WTC11 (cell line): ENCODE measurements around the gene HSBP1L1.

Experiments
- E2F4 ChIP-seq: sonication (generic); formaldehyde crosslinking; IDR thresholded peaks from 2 replicates; pipeline ENCODE4 v1.8.1; 2022; ENCODE audit warnings: low read depth, mild to moderate bottlenecking, moderate library complexity, missing genetic modification reagents, borderline replicate concordance
- GABPB1 ChIP-seq: sonication (generic); formaldehyde crosslinking; IDR thresholded peaks from 2 replicates; pipeline ENCODE4 v1.8.1; 2023; ENCODE audit warnings: mild to moderate bottlenecking, missing genetic modification reagents
- NFATC4 ChIP-seq: fragments of 250-450 bp; sonication (Bioruptor Pico); IDR thresholded peaks from 2 replicates; pipeline ENCODE4 v1.9.0; 2021; ENCODE audit warnings: mild to moderate bottlenecking
- NR2C2 ChIP-seq: sonication (generic); formaldehyde crosslinking; IDR thresholded peaks from 2 replicates; pipeline ENCODE4 v1.8.0; 2022; ENCODE audit warnings: mild to moderate bottlenecking, missing genetic modification reagents
- TCF7 ChIP-seq: sonication (generic); formaldehyde crosslinking; IDR thresholded peaks from 2 replicates; pipeline ENCODE4 v1.8.0; 2022; ENCODE audit warnings: mild to moderate bottlenecking, low read depth, missing genetic modification reagents, moderate library complexity
- TEAD1 ChIP-seq: sonication (generic); formaldehyde crosslinking; IDR thresholded peaks from 2 replicates; pipeline ENCODE4 v1.8.0; 2022; ENCODE audit warnings: mild to moderate bottlenecking, missing genetic modification reagents
- ZNF121 ChIP-seq: sonication (generic); formaldehyde crosslinking; IDR thresholded peaks from 2 replicates; pipeline ENCODE4 v1.8.0; 2023; ENCODE audit warnings: missing genetic modification reagents
- ZNF232 ChIP-seq: sonication (generic); formaldehyde crosslinking; IDR thresholded peaks from 2 replicates; pipeline ENCODE4 v1.8.0; 2022; ENCODE audit warnings: mild to moderate bottlenecking, missing genetic modification reagents
- ZNF263 ChIP-seq: sonication (generic); formaldehyde crosslinking; IDR thresholded peaks from 2 replicates; pipeline ENCODE4 v1.8.1; 2022; ENCODE audit warnings: low read depth, mild to moderate bottlenecking, moderate library complexity, missing genetic modification reagents
- TF ChIP-seq, protein P1 (sequence below): fragments of 200-600 bp; IDR thresholded peaks from 2 replicates; pipeline ENCODE4 v1.8.0; 2022; ENCODE audit warnings: antibody characterized with exemption
- TF ChIP-seq, protein P2 (sequence below): sonication (generic); formaldehyde crosslinking; IDR thresholded peaks from 2 replicates; pipeline ENCODE4 v1.8.1; 2023; ENCODE audit warnings: mild to moderate bottlenecking, missing genetic modification reagents, moderate library complexity
- TF ChIP-seq, protein P3 (sequence below): sonication (generic); formaldehyde crosslinking; IDR thresholded peaks from 2 replicates; pipeline ENCODE4 v1.8.0; 2022; ENCODE audit warnings: mild to moderate bottlenecking, missing genetic modification reagents

DNA sequence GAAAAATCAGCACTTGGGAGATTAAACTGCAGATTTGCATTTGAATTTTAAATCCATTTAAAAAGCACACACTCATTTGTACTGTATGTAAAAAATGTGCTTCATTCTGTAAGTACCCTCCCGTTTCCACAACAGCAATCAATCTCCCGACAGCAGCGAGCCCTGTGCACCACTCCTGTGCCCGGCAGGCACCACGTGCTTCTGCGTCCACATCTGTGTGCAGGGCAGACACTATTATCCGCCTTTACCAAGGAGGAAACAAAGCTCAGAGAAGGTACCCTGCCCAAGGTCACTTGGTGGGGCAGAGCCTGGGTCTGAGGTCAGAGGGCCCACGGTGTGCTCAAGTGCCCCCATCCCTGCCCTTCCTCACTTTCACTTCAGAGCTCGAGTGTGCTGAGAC, 7.5 kb downstream of the HSBP1L1 start:
- TF ChIP-seq GABPB1 = no peak
- TF ChIP-seq, protein P1, sequence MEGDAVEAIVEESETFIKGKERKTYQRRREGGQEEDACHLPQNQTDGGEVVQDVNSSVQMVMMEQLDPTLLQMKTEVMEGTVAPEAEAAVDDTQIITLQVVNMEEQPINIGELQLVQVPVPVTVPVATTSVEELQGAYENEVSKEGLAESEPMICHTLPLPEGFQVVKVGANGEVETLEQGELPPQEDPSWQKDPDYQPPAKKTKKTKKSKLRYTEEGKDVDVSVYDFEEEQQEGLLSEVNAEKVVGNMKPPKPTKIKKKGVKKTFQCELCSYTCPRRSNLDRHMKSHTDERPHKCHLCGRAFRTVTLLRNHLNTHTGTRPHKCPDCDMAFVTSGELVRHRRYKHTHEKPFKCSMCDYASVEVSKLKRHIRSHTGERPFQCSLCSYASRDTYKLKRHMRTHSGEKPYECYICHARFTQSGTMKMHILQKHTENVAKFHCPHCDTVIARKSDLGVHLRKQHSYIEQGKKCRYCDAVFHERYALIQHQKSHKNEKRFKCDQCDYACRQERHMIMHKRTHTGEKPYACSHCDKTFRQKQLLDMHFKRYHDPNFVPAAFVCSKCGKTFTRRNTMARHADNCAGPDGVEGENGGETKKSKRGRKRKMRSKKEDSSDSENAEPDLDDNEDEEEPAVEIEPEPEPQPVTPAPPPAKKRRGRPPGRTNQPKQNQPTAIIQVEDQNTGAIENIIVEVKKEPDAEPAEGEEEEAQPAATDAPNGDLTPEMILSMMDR = no peak
- TF ChIP-seq NFATC4 = no peak
- TF ChIP-seq TCF7 (CRISPR knock-in tag) = no peak
- no peak for TF ChIP-seq E2F4 (CRISPR knock-in tag)
- no peak for TF ChIP-seq NR2C2 (CRISPR knock-in tag)
- TF ChIP-seq, protein P2, sequence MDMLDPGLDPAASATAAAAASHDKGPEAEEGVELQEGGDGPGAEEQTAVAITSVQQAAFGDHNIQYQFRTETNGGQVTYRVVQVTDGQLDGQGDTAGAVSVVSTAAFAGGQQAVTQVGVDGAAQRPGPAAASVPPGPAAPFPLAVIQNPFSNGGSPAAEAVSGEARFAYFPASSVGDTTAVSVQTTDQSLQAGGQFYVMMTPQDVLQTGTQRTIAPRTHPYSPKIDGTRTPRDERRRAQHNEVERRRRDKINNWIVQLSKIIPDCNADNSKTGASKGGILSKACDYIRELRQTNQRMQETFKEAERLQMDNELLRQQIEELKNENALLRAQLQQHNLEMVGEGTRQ (CRISPR knock-in tag) = no peak
- TF ChIP-seq ZNF121 = no peak
- no peak for TF ChIP-seq TEAD1
- TF ChIP-seq, protein P3, sequence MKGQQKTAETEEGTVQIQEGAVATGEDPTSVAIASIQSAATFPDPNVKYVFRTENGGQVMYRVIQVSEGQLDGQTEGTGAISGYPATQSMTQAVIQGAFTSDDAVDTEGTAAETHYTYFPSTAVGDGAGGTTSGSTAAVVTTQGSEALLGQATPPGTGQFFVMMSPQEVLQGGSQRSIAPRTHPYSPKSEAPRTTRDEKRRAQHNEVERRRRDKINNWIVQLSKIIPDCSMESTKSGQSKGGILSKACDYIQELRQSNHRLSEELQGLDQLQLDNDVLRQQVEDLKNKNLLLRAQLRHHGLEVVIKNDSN (CRISPR knock-in tag) = no peak
- no peak for TF ChIP-seq ZNF263 (CRISPR knock-in tag)
- no peak for TF ChIP-seq ZNF232 (CRISPR knock-in tag)
